Measurements from ENCODE around the gene PRKCH. TPM values are rescaled to one million over a fixed set of nuclear protein-coding genes. Genes with fewer than 3 reads are reported as not detected.

The PRKCH gene
- total and polyA plus RNA-seq, 9 of the 15 experiments (the other 6 are each of a cell fraction or from before 2014, with no cell fraction given): 0.61 to 4.4 (median 4.0) TPM

DNA sequence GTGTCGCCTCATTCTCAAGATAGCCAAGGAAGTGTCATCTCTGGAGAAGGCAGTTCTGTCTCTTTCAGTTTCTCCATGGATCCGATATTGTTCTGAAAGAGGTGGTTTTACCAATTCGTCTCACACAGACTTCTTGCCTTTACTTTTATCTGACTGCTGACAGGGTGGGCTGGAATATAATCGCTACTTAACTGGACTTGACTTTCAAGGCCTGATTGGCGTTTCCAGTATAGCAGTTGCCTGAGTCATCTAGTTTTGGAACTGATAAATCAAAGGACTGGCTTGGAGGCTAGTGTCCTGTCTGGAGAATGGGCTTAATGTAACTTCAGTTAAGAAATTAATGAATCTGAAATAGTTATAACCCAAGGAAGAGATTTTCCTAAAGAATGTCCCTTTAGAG, 21.6 kb downstream of the PRKCH start:
- peak overlapping the region; percentile 87 for H2AFZ ChIP-seq (ENCODE audit: low read depth, low read length)
- POLR2A ChIA-PET: interaction anchor here (1.2 kb wide), 1 partner anchor 12 kb away, joined by 3 read pairs; no protein-coding TSS in a partner anchor
- H3K79me2 ChIP-seq (ENCODE audit: control insufficient read depth, insufficient read depth, low read length): peaks cover 3% of the 10 kb centered on the region; the same call in 1 of the 3 replicates
- in situ Hi-C loops (cut with MboI) (no loop called here), intact Hi-C loops (cut with micrococcal nuclease) (no loop called here)
- H3K9ac ChIP-seq (ENCODE audit: insufficient read depth in 1 of 2, low read depth in 2 of 2, low read length in 2 of 2): peak overlapping the region in 1 of 2 experiments; percentile 53; a peak in 2 of 4 replicates
- H3K9me1 ChIP-seq (ENCODE audit: control insufficient read depth, insufficient read depth, low read length): no peaks in the 10 kb centered on the region
- H3K36me3 ChIP-seq (ENCODE audit: control insufficient read depth, insufficient read depth, low read length): no peaks in the 10 kb centered on the region
- H3K27me3 ChIP-seq (ENCODE audit: control insufficient read depth in 2 of 2, insufficient read depth in 2 of 2, low read length in 2 of 2): no peaks in the 10 kb centered on the region
- peak in 2 of 4 experiments; percentile 60 to 78 for DNase-seq (ENCODE audit: extremely low read depth in 1 of 4, low spot score in 3 of 4)
- H3K4me2 ChIP-seq (ENCODE audit: insufficient read depth, low read length): peak overlapping the region; percentile 77
- WGBS (ENCODE audit: insufficient coverage, low coverage, missing lambda C conversion rate): 0% methylated on average over 4 of the region's 5 CpGs
- H3K4me1 ChIP-seq (replicated peaks in 1 of 2; ENCODE audit: control insufficient read depth in 2 of 2, insufficient read depth in 2 of 2, low read length in 2 of 2): peaks cover 9 to 33% of the 10 kb centered on the region in 2 experiments; a peak in 3 of 5 replicates
- CTCF ChIA-PET (ENCODE audit: low intra/inter-chr PET ratio): no interaction called here
- peak; percentile 79 for ATAC-seq
- H3K9me3 ChIP-seq (replicated peaks; ENCODE audit: control insufficient read depth, insufficient read depth, low read depth, low read length): no peaks in the 10 kb centered on the region
- H4K20me1 ChIP-seq (replicated peaks; ENCODE audit: control insufficient read depth, insufficient read depth, low read length): no peaks in the 10 kb centered on the region
- BruUV-seq (replicated peaks): no TSS peak
- peak overlapping the region; percentile 85 for H3K27ac ChIP-seq (ENCODE audit: extremely low read depth, low read depth, low read length)
- no peak overlapping the region for H3K4me3 ChIP-seq
- FAIRE-seq: peak; percentile 91
- TF ChIP-seq, protein P1, sequence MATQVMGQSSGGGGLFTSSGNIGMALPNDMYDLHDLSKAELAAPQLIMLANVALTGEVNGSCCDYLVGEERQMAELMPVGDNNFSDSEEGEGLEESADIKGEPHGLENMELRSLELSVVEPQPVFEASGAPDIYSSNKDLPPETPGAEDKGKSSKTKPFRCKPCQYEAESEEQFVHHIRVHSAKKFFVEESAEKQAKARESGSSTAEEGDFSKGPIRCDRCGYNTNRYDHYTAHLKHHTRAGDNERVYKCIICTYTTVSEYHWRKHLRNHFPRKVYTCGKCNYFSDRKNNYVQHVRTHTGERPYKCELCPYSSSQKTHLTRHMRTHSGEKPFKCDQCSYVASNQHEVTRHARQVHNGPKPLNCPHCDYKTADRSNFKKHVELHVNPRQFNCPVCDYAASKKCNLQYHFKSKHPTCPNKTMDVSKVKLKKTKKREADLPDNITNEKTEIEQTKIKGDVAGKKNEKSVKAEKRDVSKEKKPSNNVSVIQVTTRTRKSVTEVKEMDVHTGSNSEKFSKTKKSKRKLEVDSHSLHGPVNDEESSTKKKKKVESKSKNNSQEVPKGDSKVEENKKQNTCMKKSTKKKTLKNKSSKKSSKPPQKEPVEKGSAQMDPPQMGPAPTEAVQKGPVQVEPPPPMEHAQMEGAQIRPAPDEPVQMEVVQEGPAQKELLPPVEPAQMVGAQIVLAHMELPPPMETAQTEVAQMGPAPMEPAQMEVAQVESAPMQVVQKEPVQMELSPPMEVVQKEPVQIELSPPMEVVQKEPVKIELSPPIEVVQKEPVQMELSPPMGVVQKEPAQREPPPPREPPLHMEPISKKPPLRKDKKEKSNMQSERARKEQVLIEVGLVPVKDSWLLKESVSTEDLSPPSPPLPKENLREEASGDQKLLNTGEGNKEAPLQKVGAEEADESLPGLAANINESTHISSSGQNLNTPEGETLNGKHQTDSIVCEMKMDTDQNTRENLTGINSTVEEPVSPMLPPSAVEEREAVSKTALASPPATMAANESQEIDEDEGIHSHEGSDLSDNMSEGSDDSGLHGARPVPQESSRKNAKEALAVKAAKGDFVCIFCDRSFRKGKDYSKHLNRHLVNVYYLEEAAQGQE (IDR thresholded peaks at IDR 0.05; ENCODE audit: borderline replicate concordance): no peak
- TF ChIP-seq, protein P1 (CRISPR knock-in tag; IDR thresholded peaks at IDR 0.05; ENCODE audit: low read depth): no peak
- no peak for TF ChIP-seq MCM7 (IDR thresholded peaks at IDR 0.05)
- peak; percentile 49 for TF ChIP-seq NFIC (IDR thresholded peaks at IDR 0.05)
- TF ChIP-seq SMC3 (conservative IDR thresholded peaks at IDR 0.05; ENCODE audit: insufficient read depth, low read depth, low read length): no peak
- no peak for TF ChIP-seq ZNF165 (CRISPR knock-in tag; IDR thresholded peaks at IDR 0.05; ENCODE audit: borderline replicate concordance)
- peak; percentile 45; the same call in 1 of the 2 replicates for TF ChIP-seq MAFF (IDR thresholded peaks at IDR 0.05; ENCODE audit: low read length)
- no peak for TF ChIP-seq ZNF354B (CRISPR knock-in tag; IDR thresholded peaks at IDR 0.05)
- TF ChIP-seq POLR2AphosphoS5 (IDR thresholded peaks at IDR 0.05; ENCODE audit: control insufficient read depth, insufficient read depth, low read depth, low read length): peak; percentile 65; the same call in 1 of the 2 replicates
- no peak for TF ChIP-seq PURB (CRISPR knock-in tag; IDR thresholded peaks at IDR 0.05; ENCODE audit: low read depth)
- TF ChIP-seq ZNF174 (CRISPR knock-in tag; IDR thresholded peaks at IDR 0.05): no peak
- no peak for TF ChIP-seq ZNF311 (CRISPR knock-in tag; IDR thresholded peaks at IDR 0.05)
- TF ChIP-seq, protein P2, sequence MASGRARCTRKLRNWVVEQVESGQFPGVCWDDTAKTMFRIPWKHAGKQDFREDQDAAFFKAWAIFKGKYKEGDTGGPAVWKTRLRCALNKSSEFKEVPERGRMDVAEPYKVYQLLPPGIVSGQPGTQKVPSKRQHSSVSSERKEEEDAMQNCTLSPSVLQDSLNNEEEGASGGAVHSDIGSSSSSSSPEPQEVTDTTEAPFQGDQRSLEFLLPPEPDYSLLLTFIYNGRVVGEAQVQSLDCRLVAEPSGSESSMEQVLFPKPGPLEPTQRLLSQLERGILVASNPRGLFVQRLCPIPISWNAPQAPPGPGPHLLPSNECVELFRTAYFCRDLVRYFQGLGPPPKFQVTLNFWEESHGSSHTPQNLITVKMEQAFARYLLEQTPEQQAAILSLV (tag; IDR thresholded peaks at IDR 0.05): no peak
- TF ChIP-seq ZNF232 (CRISPR knock-in tag; IDR thresholded peaks at IDR 0.05): no peak
- TF ChIP-seq MXI1 (IDR thresholded peaks at IDR 0.05; ENCODE audit: low read depth, low read length): no peak
- no peak for TF ChIP-seq ZSCAN29 (IDR thresholded peaks at IDR 0.05)
- TF ChIP-seq KHSRP (IDR thresholded peaks at IDR 0.05): no peak
- no peak for TF ChIP-seq TCF7L2 (IDR thresholded peaks at IDR 0.05; ENCODE audit: low read depth, low read length)
